SK-N-SH treated with all-trans-retinoic acid at 6 μM for 48 hours (cell line): Measurements from ENCODE around the gene TNKS1BP1.

Source experiments
- ATAC-seq: fragments of 200-7000 bp; cut with Tn5 transposase; 3 replicates; pipeline ENCODE4 v1.9.1; 2020; ENCODE audit warnings: mild to moderate bottlenecking, moderate library complexity
- BACH2 ChIP-seq: fragments of 250-450 bp; sonication (Bioruptor Pico); IDR thresholded peaks from 2 replicates; pipeline ENCODE4 v1.9.0; 2021; ENCODE audit warnings: mild to moderate bottlenecking, borderline replicate concordance
- CSDC2 ChIP-seq: fragments of 250-450 bp; sonication (Bioruptor Pico); IDR thresholded peaks from 2 replicates; pipeline ENCODE4 v1.5.0; 2020; ENCODE audit warnings: mild to moderate bottlenecking, moderate library complexity
- ESRRG ChIP-seq: fragments of 250-450 bp; sonication (Bioruptor Pico); IDR thresholded peaks from 2 replicates; pipeline ENCODE4 v1.6.1; 2021; ENCODE audit warnings: mild to moderate bottlenecking
- GLIS3 ChIP-seq: fragments of 250-450 bp; sonication (Bioruptor Pico); IDR thresholded peaks from 2 replicates; pipeline ENCODE4 v1.5.0; 2020; ENCODE audit warnings: mild to moderate bottlenecking, moderate library complexity
- ISL1 ChIP-seq: fragments of 250-450 bp; sonication (Bioruptor Pico); IDR thresholded peaks from 2 replicates; pipeline ENCODE4 v2.1.2; 2022; ENCODE audit warnings: mild to moderate bottlenecking, moderate library complexity
- OSR1 ChIP-seq: fragments of 250-450 bp; sonication (Bioruptor Pico); IDR thresholded peaks from 2 replicates; pipeline ENCODE4 v1.8.0; 2022; ENCODE audit warnings: moderate library complexity, mild to moderate bottlenecking, inconsistent platforms
- PPARA ChIP-seq: fragments of 250-450 bp; sonication (Bioruptor Pico); IDR thresholded peaks from 2 replicates; pipeline ENCODE4 v1.5.0; 2020; ENCODE audit warnings: mild to moderate bottlenecking, borderline replicate concordance
- RARB ChIP-seq: fragments of 250-450 bp; sonication (Bioruptor Pico); IDR thresholded peaks from 2 replicates; pipeline ENCODE4 v1.8.0; 2021; ENCODE audit warnings: mild to moderate bottlenecking, moderate library complexity
- TCF4 ChIP-seq: fragments of 250-450 bp; sonication (Bioruptor Pico); IDR thresholded peaks from 2 replicates; pipeline ENCODE4 v1.8.0; 2021; ENCODE audit warnings: mild to moderate bottlenecking, moderate library complexity, borderline replicate concordance
- TOX ChIP-seq: fragments of 250-450 bp; sonication (Bioruptor Pico); IDR thresholded peaks from 2 replicates; pipeline ENCODE4 v1.8.0; 2021; ENCODE audit warnings: mild to moderate bottlenecking, moderate library complexity, borderline replicate concordance
- ZC3H10 ChIP-seq: fragments of 250-450 bp; sonication (Bioruptor Pico); IDR thresholded peaks from 2 replicates; pipeline ENCODE4 v1.5.1; 2021; ENCODE audit warnings: mild to moderate bottlenecking, moderate library complexity
- ZFP30 ChIP-seq: fragments of 450-650 bp; formaldehyde crosslinking; IDR thresholded peaks from 2 replicates; pipeline ENCODE4 v1.5.0; 2022; ENCODE audit warnings: mild to moderate bottlenecking, moderate library complexity
- ZNF565 ChIP-seq: fragments of 450-650 bp; formaldehyde crosslinking; conservative IDR thresholded peaks from 2 replicates; pipeline ENCODE4 v1.5.0; 2020; ENCODE audit warnings: low read depth, mild to moderate bottlenecking, moderate library complexity
- ZNF70 ChIP-seq: fragments of 450-650 bp; formaldehyde crosslinking; IDR thresholded peaks from 2 replicates; pipeline ENCODE4 v1.5.0; 2020; ENCODE audit warnings: mild to moderate bottlenecking, moderate library complexity
- ZNF8 ChIP-seq: fragments of 450-650 bp; formaldehyde crosslinking; IDR thresholded peaks from 2 replicates; pipeline ENCODE4 v1.5.0; 2020; ENCODE audit warnings: mild to moderate bottlenecking, moderate library complexity
- TF ChIP-seq, protein P1 (sequence below): fragments of 250-450 bp; sonication (Bioruptor Pico); IDR thresholded peaks from 2 replicates; pipeline ENCODE4 v1.5.0; 2020; ENCODE audit warnings: mild to moderate bottlenecking, moderate library complexity
- TF ChIP-seq, protein P2 (sequence below): fragments of 250-450 bp; sonication (Bioruptor Pico); IDR thresholded peaks from 2 replicates; pipeline ENCODE4 v1.8.0; 2020; ENCODE audit warnings: mild to moderate bottlenecking, moderate library complexity, borderline replicate concordance
- TF ChIP-seq, protein P3 (sequence below): fragments of 250-450 bp; sonication (Bioruptor Pico); IDR thresholded peaks from 2 replicates; pipeline ENCODE4 v1.5.1; 2020; ENCODE audit warnings: low read depth, mild to moderate bottlenecking, moderate library complexity

The TNKS1BP1 gene

DNA sequence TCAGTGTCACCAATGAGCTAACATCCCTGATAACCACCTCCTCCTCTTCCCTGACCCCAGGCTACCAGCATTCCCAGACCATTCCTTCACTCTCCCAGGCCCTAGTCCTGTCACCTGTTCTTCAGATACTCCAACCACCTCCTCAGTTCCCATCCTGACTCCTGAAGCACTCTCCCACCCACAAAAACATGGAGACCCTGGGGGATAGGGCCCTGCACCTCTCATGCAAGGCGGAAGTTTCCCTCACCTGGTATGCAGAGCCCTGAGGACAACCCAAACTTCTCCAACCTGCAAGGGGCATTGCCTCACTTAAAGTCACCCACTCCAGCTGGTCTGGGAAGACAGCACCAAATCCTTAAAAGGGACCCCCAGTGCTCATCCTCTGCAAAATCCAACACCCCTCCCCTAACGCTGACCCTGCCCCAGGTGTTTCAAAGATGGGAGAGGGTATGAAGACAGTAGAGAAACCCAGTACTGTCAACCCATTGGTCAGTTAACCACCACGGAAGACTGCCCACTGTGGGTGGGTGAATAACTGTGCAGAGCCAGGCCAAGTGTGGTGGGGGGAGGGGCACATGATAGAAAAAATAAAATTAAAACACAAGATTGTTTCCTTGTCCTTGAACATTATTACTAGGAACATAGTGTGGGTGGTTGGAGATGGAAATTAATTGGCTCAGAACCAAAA lies 1.4 kb downstream of the TNKS1BP1 start:
- TF ChIP-seq ZFP30 (CRISPR knock-in tag) (no peak), ZNF565 (no peak), ZC3H10 (CRISPR knock-in tag) (no peak), GLIS3 (CRISPR knock-in tag) (no peak), TOX (CRISPR knock-in tag) (no peak), BACH2 (CRISPR knock-in tag) (no peak), ZNF70 (no peak), RARB (CRISPR knock-in tag) (no peak), PPARA (CRISPR knock-in tag) (no peak), CSDC2 (CRISPR knock-in tag) (no peak)
- TF ChIP-seq, protein P1, sequence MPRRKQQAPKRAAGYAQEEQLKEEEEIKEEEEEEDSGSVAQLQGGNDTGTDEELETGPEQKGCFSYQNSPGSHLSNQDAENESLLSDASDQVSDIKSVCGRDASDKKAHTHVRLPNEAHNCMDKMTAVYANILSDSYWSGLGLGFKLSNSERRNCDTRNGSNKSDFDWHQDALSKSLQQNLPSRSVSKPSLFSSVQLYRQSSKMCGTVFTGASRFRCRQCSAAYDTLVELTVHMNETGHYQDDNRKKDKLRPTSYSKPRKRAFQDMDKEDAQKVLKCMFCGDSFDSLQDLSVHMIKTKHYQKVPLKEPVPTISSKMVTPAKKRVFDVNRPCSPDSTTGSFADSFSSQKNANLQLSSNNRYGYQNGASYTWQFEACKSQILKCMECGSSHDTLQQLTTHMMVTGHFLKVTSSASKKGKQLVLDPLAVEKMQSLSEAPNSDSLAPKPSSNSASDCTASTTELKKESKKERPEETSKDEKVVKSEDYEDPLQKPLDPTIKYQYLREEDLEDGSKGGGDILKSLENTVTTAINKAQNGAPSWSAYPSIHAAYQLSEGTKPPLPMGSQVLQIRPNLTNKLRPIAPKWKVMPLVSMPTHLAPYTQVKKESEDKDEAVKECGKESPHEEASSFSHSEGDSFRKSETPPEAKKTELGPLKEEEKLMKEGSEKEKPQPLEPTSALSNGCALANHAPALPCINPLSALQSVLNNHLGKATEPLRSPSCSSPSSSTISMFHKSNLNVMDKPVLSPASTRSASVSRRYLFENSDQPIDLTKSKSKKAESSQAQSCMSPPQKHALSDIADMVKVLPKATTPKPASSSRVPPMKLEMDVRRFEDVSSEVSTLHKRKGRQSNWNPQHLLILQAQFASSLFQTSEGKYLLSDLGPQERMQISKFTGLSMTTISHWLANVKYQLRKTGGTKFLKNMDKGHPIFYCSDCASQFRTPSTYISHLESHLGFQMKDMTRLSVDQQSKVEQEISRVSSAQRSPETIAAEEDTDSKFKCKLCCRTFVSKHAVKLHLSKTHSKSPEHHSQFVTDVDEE (CRISPR knock-in tag) = no peak
- TF ChIP-seq, all 23 proteins: peak for 0
- peak; percentile 4; the same call in 1 of the 3 replicates for ATAC-seq

DNA sequence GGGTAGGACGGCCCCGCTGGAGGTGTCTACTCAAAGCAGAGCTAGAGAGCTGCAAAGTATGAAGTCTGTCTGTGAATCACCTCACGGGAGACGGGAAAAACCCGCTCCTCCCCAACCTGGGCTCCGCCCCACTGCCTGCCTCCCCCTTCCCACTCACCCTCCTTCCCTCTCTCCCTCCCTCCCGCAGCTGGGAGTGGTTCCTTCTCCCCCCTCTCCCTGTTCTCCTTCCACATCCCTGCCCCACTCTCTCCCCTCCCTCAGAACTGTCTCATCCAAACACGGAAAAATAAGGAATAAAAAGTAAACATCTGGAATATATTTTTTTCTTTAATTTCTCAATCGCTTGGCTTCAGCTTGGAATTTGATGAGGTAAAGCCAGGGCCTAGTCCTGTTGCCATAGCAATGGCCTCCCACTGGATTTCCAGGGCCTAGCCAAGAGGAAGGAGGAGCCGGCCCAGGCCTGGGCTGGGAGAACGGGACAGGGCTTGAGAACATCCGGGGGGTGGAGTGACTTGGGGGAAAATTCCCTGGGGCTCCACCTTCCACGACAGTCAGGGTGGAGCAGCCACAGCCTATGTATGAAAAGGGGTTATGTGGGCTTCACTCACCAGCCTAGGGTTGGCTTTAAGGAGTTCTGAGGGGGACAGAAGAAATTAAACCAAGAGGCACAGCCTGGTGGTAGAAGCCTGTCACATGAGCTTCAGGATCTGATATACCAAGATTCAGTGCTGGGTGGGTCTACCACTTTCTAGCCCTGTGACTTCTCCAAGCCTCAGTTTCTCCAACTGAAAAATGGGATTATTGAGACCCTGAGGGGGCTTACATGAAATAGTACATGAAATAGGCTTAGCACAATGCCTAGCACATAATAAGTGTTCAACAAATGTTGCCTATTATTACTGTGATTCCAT lies 2.2 kb downstream of the TNKS1BP1 start:
- peak; percentile 70 for ATAC-seq
- no peak for TF ChIP-seq ZNF8
- no peak for TF ChIP-seq ZFP30 (CRISPR knock-in tag)
- TF ChIP-seq ZC3H10 (CRISPR knock-in tag) = no peak
- no peak for TF ChIP-seq TCF4 (CRISPR knock-in tag)

DNA sequence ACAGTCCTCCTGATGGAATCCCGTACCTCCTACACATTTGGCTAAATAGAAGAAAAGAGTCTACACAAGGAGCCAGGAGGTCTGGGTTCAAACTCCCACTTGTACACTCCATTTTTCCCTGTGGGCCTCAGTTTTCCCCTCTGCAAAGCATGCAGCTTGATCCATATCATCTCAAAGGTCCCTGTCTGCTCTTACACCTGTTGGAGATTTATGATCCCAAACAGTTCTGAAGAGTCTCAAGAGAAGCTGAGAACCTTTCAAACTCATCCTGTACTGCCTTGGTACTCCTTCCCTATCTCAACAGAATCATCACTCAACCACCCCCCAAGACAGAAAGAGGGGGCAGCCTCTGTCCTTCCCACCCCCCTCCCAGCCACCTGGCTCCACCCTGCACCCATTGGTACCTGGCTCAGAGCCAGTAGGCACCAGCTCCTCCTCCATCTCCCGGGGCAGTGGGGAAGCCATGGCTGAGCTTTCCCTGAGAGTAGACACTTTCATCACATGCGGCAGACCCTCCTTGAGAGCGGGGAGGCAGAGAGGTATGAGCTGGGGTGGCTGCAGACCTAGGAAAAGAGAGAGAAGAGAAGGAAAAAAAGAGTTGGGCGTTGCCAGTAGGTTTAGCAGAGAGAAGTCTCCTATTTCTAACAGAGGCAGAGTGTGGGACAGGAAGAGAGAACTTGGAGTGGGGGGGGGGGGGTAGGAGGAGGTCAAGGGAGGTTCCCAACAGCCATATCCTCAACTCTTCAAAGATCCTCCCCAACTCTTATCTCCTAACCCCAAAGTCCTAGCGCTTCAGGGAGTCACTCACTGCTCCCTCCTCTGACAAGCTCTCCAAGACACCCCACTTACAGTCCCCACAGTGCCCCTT lies 3.1 kb downstream of the TNKS1BP1 start:
- ATAC-seq = no peak
- TF ChIP-seq ZNF70 (no peak), ZNF565 (no peak), ESRRG (no peak), CSDC2 (CRISPR knock-in tag) (no peak), TOX (CRISPR knock-in tag) (no peak), OSR1 (CRISPR knock-in tag) (no peak), ISL1 (no peak), PPARA (CRISPR knock-in tag) (no peak), TCF4 (CRISPR knock-in tag) (no peak)
- TF ChIP-seq, protein P1 (CRISPR knock-in tag) = no peak
- TF ChIP-seq, protein P2, sequence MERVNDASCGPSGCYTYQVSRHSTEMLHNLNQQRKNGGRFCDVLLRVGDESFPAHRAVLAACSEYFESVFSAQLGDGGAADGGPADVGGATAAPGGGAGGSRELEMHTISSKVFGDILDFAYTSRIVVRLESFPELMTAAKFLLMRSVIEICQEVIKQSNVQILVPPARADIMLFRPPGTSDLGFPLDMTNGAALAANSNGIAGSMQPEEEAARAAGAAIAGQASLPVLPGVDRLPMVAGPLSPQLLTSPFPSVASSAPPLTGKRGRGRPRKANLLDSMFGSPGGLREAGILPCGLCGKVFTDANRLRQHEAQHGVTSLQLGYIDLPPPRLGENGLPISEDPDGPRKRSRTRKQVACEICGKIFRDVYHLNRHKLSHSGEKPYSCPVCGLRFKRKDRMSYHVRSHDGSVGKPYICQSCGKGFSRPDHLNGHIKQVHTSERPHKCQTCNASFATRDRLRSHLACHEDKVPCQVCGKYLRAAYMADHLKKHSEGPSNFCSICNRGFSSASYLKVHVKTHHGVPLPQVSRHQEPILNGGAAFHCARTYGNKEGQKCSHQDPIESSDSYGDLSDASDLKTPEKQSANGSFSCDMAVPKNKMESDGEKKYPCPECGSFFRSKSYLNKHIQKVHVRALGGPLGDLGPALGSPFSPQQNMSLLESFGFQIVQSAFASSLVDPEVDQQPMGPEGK (CRISPR knock-in tag) = no peak
- TF ChIP-seq, protein P3, sequence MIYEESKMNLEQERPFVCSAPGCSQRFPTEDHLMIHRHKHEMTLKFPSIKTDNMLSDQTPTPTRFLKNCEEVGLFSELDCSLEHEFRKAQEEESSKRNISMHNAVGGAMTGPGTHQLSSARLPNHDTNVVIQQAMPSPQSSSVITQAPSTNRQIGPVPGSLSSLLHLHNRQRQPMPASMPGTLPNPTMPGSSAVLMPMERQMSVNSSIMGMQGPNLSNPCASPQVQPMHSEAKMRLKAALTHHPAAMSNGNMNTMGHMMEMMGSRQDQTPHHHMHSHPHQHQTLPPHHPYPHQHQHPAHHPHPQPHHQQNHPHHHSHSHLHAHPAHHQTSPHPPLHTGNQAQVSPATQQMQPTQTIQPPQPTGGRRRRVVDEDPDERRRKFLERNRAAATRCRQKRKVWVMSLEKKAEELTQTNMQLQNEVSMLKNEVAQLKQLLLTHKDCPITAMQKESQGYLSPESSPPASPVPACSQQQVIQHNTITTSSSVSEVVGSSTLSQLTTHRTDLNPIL = no peak
